Neural progenitor cell (in vitro differentiated cells): ENCODE results near the gene UNC5B. TPM values are rescaled to one million over a fixed set of nuclear protein-coding genes. Genes with fewer than 3 reads are reported as not detected.

Experiments
- DNase-seq: peaks from one replicate; pipeline ENCODE4 v3.0.0-alpha.2; 2016; ENCODE audit warnings: low spot score
- H2AFZ ChIP-seq: fragments of 200-600 bp; sonication (generic); replicated peaks from 2 replicates; pipeline ENCODE4 v1.6.1; 2016; ENCODE audit warnings: antibody characterized with exemption
- H3F3A ChIP-seq: fragments of 200-600 bp; sonication (generic); 2 replicates; pipeline ENCODE4 v1.6.1; 2016; ENCODE audit warnings: antibody characterized with exemption, low read depth
- H3K27ac ChIP-seq: fragments of 200-600 bp; sonication (generic); 2 replicates; pipeline ENCODE4 v1.5.1; 2016; ENCODE audit warnings: mild to moderate bottlenecking
- H3K27me3 ChIP-seq: fragments of 200-600 bp; sonication (generic); 2 replicates; pipeline ENCODE4 v1.6.1; 2016; ENCODE audit warnings: mild to moderate bottlenecking, moderate library complexity
- H3K36me3 ChIP-seq: fragments of 200-600 bp; sonication (generic); 2 replicates; pipeline ENCODE4 v1.5.1; 2016
- H3K4me1 ChIP-seq: fragments of 200-600 bp; sonication (generic); 2 replicates; pipeline ENCODE4 v1.6.1; 2016; ENCODE audit warnings: mixed run types
- H3K4me2 ChIP-seq: fragments of 200-600 bp; sonication (generic); 2 replicates; pipeline ENCODE4 v1.6.1; 2016
- H3K4me3 ChIP-seq: fragments of 200-600 bp; sonication (generic); 2 replicates; pipeline ENCODE4 v1.5.1; 2016
- H3K79me2 ChIP-seq: fragments of 200-600 bp; sonication (generic); 2 replicates; pipeline ENCODE4 v1.6.1; 2016; ENCODE audit warnings: low read depth
- H3K9ac ChIP-seq: fragments of 200-600 bp; sonication (generic); 2 replicates; pipeline ENCODE4 v1.6.1; 2016
- H3K9me3 ChIP-seq: fragments of 200-600 bp; sonication (generic); 2 replicates; pipeline ENCODE4 v1.5.1; 2016; ENCODE audit warnings: low read depth
- H4K20me1 ChIP-seq: fragments of 200-600 bp; sonication (generic); 2 replicates; pipeline ENCODE4 v1.6.1; 2016; ENCODE audit warnings: low read depth
- H3K27ac Mint-ChIP-seq: 3 replicates; pipeline ENCODE4 v1.8.0; 2021; ENCODE audit warnings: mixed read lengths
- H3K27me3 Mint-ChIP-seq: 2 replicates; pipeline ENCODE4 v1.8.0; 2022; ENCODE audit warnings: low read depth, mild to moderate bottlenecking, inconsistent platforms, moderate library complexity, mixed read lengths; ENCODE audit not compliant: insufficient read depth
- H3K36me3 Mint-ChIP-seq: 3 replicates; pipeline ENCODE4 v1.8.0; 2021; ENCODE audit warnings: mixed read lengths
- H3K4me1 Mint-ChIP-seq: 3 replicates; pipeline ENCODE4 v1.8.0; 2021; ENCODE audit warnings: mixed read lengths
- H3K4me3 Mint-ChIP-seq: 3 replicates; pipeline ENCODE4 v1.8.0; 2021; ENCODE audit warnings: mild to moderate bottlenecking, moderate library complexity, mixed read lengths
- H3K9me3 Mint-ChIP-seq: 3 replicates; pipeline ENCODE4 v1.8.0; 2020; ENCODE audit warnings: mixed read lengths
- EZH2 ChIP-seq: fragments of 200-600 bp; sonication (generic); IDR thresholded peaks from 2 replicates; pipeline ENCODE4 v1.6.1; 2017; ENCODE audit warnings: antibody characterized with exemption, mild to moderate bottlenecking, moderate library complexity
- EZH2phosphoT487 ChIP-seq: fragments of 200-600 bp; sonication (generic); IDR thresholded peaks from 2 replicates; pipeline ENCODE4 v1.6.1; 2017; ENCODE audit warnings: antibody characterized with exemption
- total RNA-seq: library from RNA; depleted of rRNA; stranded (reverse); fragments of >200 nt; gene quantifications from 2 replicates; pipeline ENCODE4 v1.2.3, GENCODE V29; 2015; ENCODE audit warnings: low replicate concordance
- TF ChIP-seq, protein P1 (sequence below): fragments of 200-600 bp; sonication (generic); IDR thresholded peaks from 2 replicates; pipeline ENCODE4 v1.5.1; 2017; ENCODE audit warnings: antibody characterized with exemption, mild to moderate bottlenecking

The UNC5B gene
- total RNA-seq, 1 donor from 2014 or later, result 3.3 TPM

DNA sequence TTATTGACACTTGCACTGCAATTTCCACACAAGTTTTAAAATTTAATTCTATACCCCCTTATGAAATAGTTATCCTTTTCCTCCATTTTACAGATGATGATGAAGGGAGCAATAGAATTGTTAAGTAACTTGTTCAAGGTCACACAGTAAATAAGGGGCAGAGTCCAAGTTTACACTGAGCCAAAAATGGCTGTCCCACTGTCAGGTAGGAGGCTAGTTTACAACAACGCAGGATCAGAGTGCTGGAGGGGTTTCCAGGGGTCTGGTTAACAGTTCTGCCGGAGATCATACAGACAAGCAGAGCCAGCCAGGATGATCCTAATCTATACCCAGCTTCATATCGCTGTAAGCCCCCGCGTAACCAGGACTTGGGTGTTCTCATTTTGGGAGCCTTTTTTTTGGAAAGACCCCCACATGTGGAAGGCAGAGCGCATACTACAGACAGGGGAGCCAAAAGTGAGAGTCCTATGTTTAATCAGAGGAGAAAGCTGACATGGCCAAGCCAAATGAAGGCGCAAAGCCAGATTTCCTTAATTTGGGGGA is 524 bp upstream of the UNC5B start:
- peaks cover 30% of the 10 kb centered on the region for H4K20me1 ChIP-seq
- Mint-ChIP-seq H3K36me3 (no peaks in the 10 kb centered on the region), H3K27me3 (peaks cover 44% of the 10 kb centered on the region), H3K4me1 (peaks cover 57% of the 10 kb centered on the region), H3K27ac (no peak overlapping the region), H3K4me3 (peak overlapping the region; percentile 79), H3K9me3 (no peaks in the 10 kb centered on the region)
- H3K27me3 ChIP-seq, result peaks cover 49% of the 10 kb centered on the region
- H3K4me2 ChIP-seq, result peak overlapping the region; percentile 91
- peaks cover 44% of the 10 kb centered on the region for H3K4me1 ChIP-seq
- no peaks in the 10 kb centered on the region for H3K36me3 ChIP-seq
- peaks cover 20% of the 10 kb centered on the region for H3F3A ChIP-seq
- peak overlapping the region; percentile 75 for H2AFZ ChIP-seq
- DNase-seq, result no peak
- no peak overlapping the region for H3K27ac ChIP-seq
- TF ChIP-seq, protein P1, sequence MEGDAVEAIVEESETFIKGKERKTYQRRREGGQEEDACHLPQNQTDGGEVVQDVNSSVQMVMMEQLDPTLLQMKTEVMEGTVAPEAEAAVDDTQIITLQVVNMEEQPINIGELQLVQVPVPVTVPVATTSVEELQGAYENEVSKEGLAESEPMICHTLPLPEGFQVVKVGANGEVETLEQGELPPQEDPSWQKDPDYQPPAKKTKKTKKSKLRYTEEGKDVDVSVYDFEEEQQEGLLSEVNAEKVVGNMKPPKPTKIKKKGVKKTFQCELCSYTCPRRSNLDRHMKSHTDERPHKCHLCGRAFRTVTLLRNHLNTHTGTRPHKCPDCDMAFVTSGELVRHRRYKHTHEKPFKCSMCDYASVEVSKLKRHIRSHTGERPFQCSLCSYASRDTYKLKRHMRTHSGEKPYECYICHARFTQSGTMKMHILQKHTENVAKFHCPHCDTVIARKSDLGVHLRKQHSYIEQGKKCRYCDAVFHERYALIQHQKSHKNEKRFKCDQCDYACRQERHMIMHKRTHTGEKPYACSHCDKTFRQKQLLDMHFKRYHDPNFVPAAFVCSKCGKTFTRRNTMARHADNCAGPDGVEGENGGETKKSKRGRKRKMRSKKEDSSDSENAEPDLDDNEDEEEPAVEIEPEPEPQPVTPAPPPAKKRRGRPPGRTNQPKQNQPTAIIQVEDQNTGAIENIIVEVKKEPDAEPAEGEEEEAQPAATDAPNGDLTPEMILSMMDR, result no peak
- TF ChIP-seq EZH2phosphoT487 (no peak), EZH2 (no peak)
- H3K79me2 ChIP-seq, result peaks cover 25% of the 10 kb centered on the region
- peak overlapping the region; percentile 82 for H3K4me3 ChIP-seq
- H3K9me3 ChIP-seq, result no peaks in the 10 kb centered on the region
- no peak overlapping the region for H3K9ac ChIP-seq

DNA sequence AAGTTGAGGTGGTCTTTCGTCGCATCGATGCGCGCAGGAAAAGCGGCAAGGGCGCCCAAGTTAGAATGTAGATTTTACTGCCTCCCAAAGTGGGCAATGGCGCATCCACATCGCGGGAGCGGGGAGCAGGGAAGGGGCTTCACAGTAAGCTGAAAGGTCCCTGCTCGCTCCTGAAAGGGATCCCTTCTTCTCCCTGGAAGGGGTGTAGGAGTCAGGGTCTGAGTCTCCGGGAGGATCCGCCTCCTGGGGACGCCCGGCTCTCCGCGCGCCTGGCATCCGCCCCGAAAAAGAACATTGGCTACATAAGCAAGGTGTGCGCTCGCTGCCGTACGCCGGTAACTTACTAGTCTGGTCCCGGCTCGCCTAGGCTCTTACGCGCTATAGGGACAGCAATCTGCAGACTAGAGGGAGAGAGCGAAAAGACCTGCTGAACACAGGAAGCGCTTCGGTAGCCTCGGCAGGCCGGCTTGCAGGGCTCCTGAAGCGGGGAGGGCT is 804 bp downstream of the UNC5B start:
- DNase-seq, result peak; percentile 78
- TF ChIP-seq, protein P1, result no peak
- peak; percentile 26 for TF ChIP-seq EZH2
- Histone ChIP-seq H3K9ac (peak overlapping the region; percentile 12), H3K79me2 (peaks cover 25% of the 10 kb centered on the region), H3K27me3 (peaks cover 49% of the 10 kb centered on the region), H3K27ac (no peak overlapping the region), H3K4me2 (peak overlapping the region; percentile 91), H4K20me1 (peaks cover 30% of the 10 kb centered on the region), H3K4me1 (peaks cover 47% of the 10 kb centered on the region), H3K4me3 (peak overlapping the region; percentile 82), H3K9me3 (no peaks in the 10 kb centered on the region), H3F3A (peaks cover 31% of the 10 kb centered on the region), H2AFZ (peak overlapping the region; percentile 75), H3K36me3 (no peaks in the 10 kb centered on the region)
- Mint-ChIP-seq H3K27me3 (peaks cover 41% of the 10 kb centered on the region), H3K4me3 (peak overlapping the region; percentile 88), H3K4me1 (peaks cover 62% of the 10 kb centered on the region), H3K36me3 (no peaks in the 10 kb centered on the region), H3K27ac (no peak overlapping the region), H3K9me3 (no peaks in the 10 kb centered on the region)

DNA sequence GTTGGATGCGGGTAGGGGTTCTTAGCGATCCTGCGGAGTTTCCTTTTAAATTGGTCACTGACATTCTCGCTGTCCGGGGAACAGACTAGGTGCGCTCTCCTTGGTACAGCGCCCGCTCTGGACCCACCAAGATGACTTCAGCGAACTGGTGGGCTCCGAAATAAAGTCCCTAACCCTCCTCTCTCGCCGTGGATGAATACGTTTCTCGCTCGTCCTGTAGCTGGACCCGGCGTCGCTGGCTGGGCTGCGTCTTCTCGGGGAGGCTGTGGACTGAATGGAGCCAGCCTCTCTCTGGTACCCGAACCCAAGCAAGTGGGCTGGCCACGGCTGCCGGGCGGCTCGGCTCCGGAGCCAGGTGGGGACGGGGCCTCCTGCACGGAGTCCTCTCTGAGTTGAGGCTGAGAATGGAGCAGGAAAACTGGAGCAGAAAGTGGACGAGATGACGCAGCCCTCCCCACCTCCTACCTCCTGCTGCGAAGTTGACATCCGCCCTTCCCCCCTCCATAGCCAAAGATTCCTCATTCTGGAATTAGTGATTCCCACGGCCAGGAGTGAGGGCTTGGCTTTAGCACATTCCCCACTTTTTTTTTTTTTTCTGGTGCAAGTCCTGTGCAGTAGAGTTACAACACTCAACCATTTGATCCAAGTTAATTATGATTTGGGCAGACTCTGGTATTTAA is 1.5 kb downstream of the UNC5B start:
- peak; percentile 71 for DNase-seq
- H3K4me2 ChIP-seq, result peak overlapping the region; percentile 91
- peaks cover 25% of the 10 kb centered on the region for H3K79me2 ChIP-seq
- no peak overlapping the region for H2AFZ ChIP-seq
- peaks cover 41% of the 10 kb centered on the region for H3K27me3 Mint-ChIP-seq
- H3K27ac Mint-ChIP-seq, result no peak overlapping the region
- no peaks in the 10 kb centered on the region for H3K36me3 ChIP-seq
- H3F3A ChIP-seq, result peaks cover 33% of the 10 kb centered on the region
- peaks cover 49% of the 10 kb centered on the region for H3K27me3 ChIP-seq
- TF ChIP-seq, protein P1, result no peak
- TF ChIP-seq EZH2phosphoT487 (no peak), EZH2 (no peak)
- H3K4me1 Mint-ChIP-seq, result peaks cover 59% of the 10 kb centered on the region
- H3K4me3 ChIP-seq, result peak overlapping the region; percentile 82
- no peak overlapping the region for H3K27ac ChIP-seq
- H3K9ac ChIP-seq, result no peak overlapping the region
- H3K4me1 ChIP-seq, result peaks cover 47% of the 10 kb centered on the region
- H4K20me1 ChIP-seq, result peaks cover 30% of the 10 kb centered on the region
- H3K36me3 Mint-ChIP-seq, result no peaks in the 10 kb centered on the region
- H3K9me3 ChIP-seq, result no peaks in the 10 kb centered on the region
- H3K4me3 Mint-ChIP-seq, result peak overlapping the region; percentile 88
- no peaks in the 10 kb centered on the region for H3K9me3 Mint-ChIP-seq
